CD8-positive, alpha-beta memory T cell (primary cell): ENCODE measurements around the gene AKR7A3. TPM values are rescaled to one million over a fixed set of nuclear protein-coding genes. Genes with fewer than 3 reads are reported as not detected.
"Not testable (repeated sequence)": the region's sequence is repeated elsewhere in the genome, so short reads cannot be mapped to it uniquely, and the experiment has no call there.

Source experiments
- CTCF ChIA-PET: fragments of 350-600 bp; sonication (Branson Sonifier 250); formaldehyde crosslinking; loops from one replicate; lab custom pipeline; 2021; ENCODE audit warnings: antibody characterized with exemption; lab: Charles Lee
- POLR2A ChIA-PET: fragments of 350-600 bp; sonication (Branson Sonifier 250); formaldehyde crosslinking; loops from one replicate; lab custom pipeline; 2021; ENCODE audit warnings: antibody characterized with exemption; lab: Charles Lee
- DNase-seq, 5 donors: peaks; one replicate each; pipeline versions ENCODE4 v3.0.0 to v3.0.0-alpha.2; 2020 to 2022; ENCODE audit warnings: mixed read lengths in 1 of 5
- H3K27ac ChIP-seq: one replicate; pipeline ENCODE4 v1.7.0; 2013; ENCODE audit warnings: low read depth, mild to moderate bottlenecking, low read length, moderate library complexity
- H3K27me3 ChIP-seq: 2 replicates; pipeline ENCODE4 v1.7.0; 2013; ENCODE audit warnings: low read length, mild to moderate bottlenecking; ENCODE audit not compliant: insufficient read depth, poor library complexity, severe bottlenecking
- H3K36me3 ChIP-seq: 2 replicates; pipeline ENCODE4 v1.7.0; 2013; ENCODE audit warnings: mild to moderate bottlenecking, low read length, moderate library complexity; ENCODE audit not compliant: insufficient read depth
- H3K4me1 ChIP-seq: 2 replicates; pipeline ENCODE4 v1.7.0; 2013; ENCODE audit warnings: mild to moderate bottlenecking, low read length, moderate library complexity; ENCODE audit not compliant: insufficient read depth
- H3K4me3 ChIP-seq: 2 replicates; pipeline ENCODE4 v1.7.0; 2013; ENCODE audit warnings: mild to moderate bottlenecking, low read length
- H3K9me3 ChIP-seq: 2 replicates; pipeline ENCODE4 v1.7.0; 2013; ENCODE audit warnings: mild to moderate bottlenecking, low read length
- H3K27ac Mint-ChIP-seq, 8 donors: one replicate each; pipeline ENCODE4 v1.8.0; 2020 to 2021; ENCODE audit warnings: mixed read lengths in 8 of 8, mild to moderate bottlenecking in 6 of 8, inconsistent platforms in 3 of 8, moderate library complexity in 3 of 8
- H3K27me3 Mint-ChIP-seq, 2 donors: one replicate each; pipeline ENCODE4 v1.8.0; 2020 to 2021; ENCODE audit warnings: mixed read lengths in 2 of 2, mild to moderate bottlenecking in 1 of 2, moderate library complexity in 1 of 2
- H3K36me3 Mint-ChIP-seq, 3 donors: one replicate each; pipeline ENCODE4 v1.8.0; 2020 to 2021; ENCODE audit warnings: mixed read lengths in 3 of 3, inconsistent platforms in 1 of 3, mild to moderate bottlenecking in 1 of 3
- H3K4me1 Mint-ChIP-seq, 3 donors: one replicate each; pipeline ENCODE4 v1.8.0; 2020 to 2021; ENCODE audit warnings: mixed read lengths in 3 of 3, inconsistent platforms in 1 of 3, mild to moderate bottlenecking in 1 of 3
- H3K4me3 Mint-ChIP-seq, 7 donors: one replicate each; pipeline ENCODE4 v1.8.0; 2020 to 2021; ENCODE audit warnings: mixed read lengths in 7 of 7, mild to moderate bottlenecking in 6 of 7, moderate library complexity in 4 of 7, inconsistent platforms in 2 of 7
- H3K9me3 Mint-ChIP-seq, 5 donors: one replicate each; pipeline ENCODE4 v1.8.0; 2020 to 2022; ENCODE audit warnings: mixed read lengths in 5 of 5, mild to moderate bottlenecking in 3 of 5, moderate library complexity in 2 of 5, inconsistent platforms in 1 of 5
- polyA plus RNA-seq: library from polyadenylated mRNA; unstranded; fragments of 300-500 nt; fragmentation: Illumina TruSeq; gene quantifications from one replicate; pipeline ENCODE4 v1.2.3, GENCODE V29; 2021
- total RNA-seq, 2 experiments: library from RNA; stranded (reverse); gene quantifications; one replicate each; pipeline ENCODE4 v1.2.3, GENCODE V29; 2021

Gene AKR7A3
- total RNA-seq (under 1 TPM; 0.29 to 0.50 TPM), polyA plus RNA-seq (not detected)

GRCh38 chr1:19288324-19289241 lies at the start of gene AKR7A3:
TSS of gene AKR7A3 (minus strand) at chr1:19288770. CDS start at chr1:19288709, 61 bp downstream.
- H3K4me1 ChIP-seq, POLR2A ChIA-PET, H3K27me3 ChIP-seq, H3K9me3 ChIP-seq, CTCF ChIA-PET, H3K27ac ChIP-seq, H3K36me3 ChIP-seq: not testable (repeated sequence)
- Mint-ChIP-seq H3K9me3 (peaks cover 5 to 10% (median 6%) of the 10 kb centered on the region in 5 donors), H3K4me3 (peak within 1 kb of the TSS; percentile 43 to 72 (median 67)), H3K4me1 (peaks cover 3 to 10% (median 6%) of the 10 kb centered on the region in 3 donors), H3K36me3 (peaks cover 0 to 15% (median 0%) of the 10 kb centered on the region in 3 donors), H3K27ac (peak within 1 kb of the TSS in 4 of 8 donors; percentile 36 to 54 (median 47)), H3K27me3 (peaks cover 0 to 22% of the 10 kb centered on the region in 2 donors)
- peak within 1 kb of the TSS; percentile 49 for H3K4me3 ChIP-seq
- peak; percentile 17 to 61 (median 40) for DNase-seq

- no peaks in the 10 kb centered on the region for H3K27me3 ChIP-seq
- ChIA-PET CTCF (no interaction called here), POLR2A (interaction anchor here (0.6 kb wide), 1 partner anchor 146 kb away, joined by 3 read pairs; no protein-coding TSS in a partner anchor)
- H3K4me3 Mint-ChIP-seq = no peak overlapping the region
- H3K36me3 Mint-ChIP-seq = peaks cover 0 to 57% (median 6%) of the 10 kb centered on the region in 3 donors
- peaks cover 22% of the 10 kb centered on the region for H3K36me3 ChIP-seq
- no peak for DNase-seq
- no peak overlapping the region for H3K27ac ChIP-seq
- no peaks in the 10 kb centered on the region for H3K9me3 Mint-ChIP-seq
- peaks cover 0 to 1% of the 10 kb centered on the region in 2 donors for H3K27me3 Mint-ChIP-seq
- peaks cover 2 to 14% (median 5%) of the 10 kb centered on the region in 3 donors for H3K4me1 Mint-ChIP-seq
- no peak overlapping the region for H3K27ac Mint-ChIP-seq
- H3K4me1 ChIP-seq = no peaks in the 10 kb centered on the region
- H3K4me3 ChIP-seq = no peak overlapping the region
- H3K9me3 ChIP-seq = no peaks in the 10 kb centered on the region
These were observed 49.8 kb upstream of the AKR7A3 start for GRCh38 chr1:19338323-19338762.

- Histone ChIP-seq H3K27ac (no peak overlapping the region), H3K4me1 (no peaks in the 10 kb centered on the region), H3K9me3 (no peaks in the 10 kb centered on the region), H3K27me3 (no peaks in the 10 kb centered on the region), H3K36me3 (peaks cover 22% of the 10 kb centered on the region), H3K4me3 (no peak overlapping the region)
- peaks cover 0 to 48% (median 6%) of the 10 kb centered on the region in 3 donors for H3K36me3 Mint-ChIP-seq
- H3K9me3 Mint-ChIP-seq = no peaks in the 10 kb centered on the region
- ChIA-PET CTCF (no interaction called here), POLR2A (no interaction called here)
- no peaks in the 10 kb centered on the region for H3K27me3 Mint-ChIP-seq
- H3K27ac Mint-ChIP-seq = peak overlapping the region in 4 of 8 donors; percentile 16 to 87 (median 69)
- DNase-seq = no peak
- H3K4me1 Mint-ChIP-seq = peaks cover 0 to 10% (median 5%) of the 10 kb centered on the region in 3 donors
- peak overlapping the region in 1 of 7 donors; percentile 11 for H3K4me3 Mint-ChIP-seq
These were observed 48.7 kb upstream of the AKR7A3 start for GRCh38 chr1:19337289-19337688.

- Mint-ChIP-seq H3K9me3 (no peaks in the 10 kb centered on the region), H3K36me3 (peaks cover 0 to 41% (median 6%) of the 10 kb centered on the region in 3 donors), H3K27ac (peak overlapping the region in 4 of 8 donors; percentile 16 to 77 (median 34)), H3K4me1 (peaks cover 0 to 5% (median 3%) of the 10 kb centered on the region in 3 donors), H3K27me3 (no peaks in the 10 kb centered on the region), H3K4me3 (no peak overlapping the region)
- DNase-seq = no peak
- H3K27ac ChIP-seq = no peak overlapping the region
- ChIA-PET CTCF (no interaction called here), POLR2A (no interaction called here)
- H3K4me1 ChIP-seq = no peaks in the 10 kb centered on the region
- no peak overlapping the region for H3K4me3 ChIP-seq
- H3K27me3 ChIP-seq = no peaks in the 10 kb centered on the region
- peaks cover 22% of the 10 kb centered on the region for H3K36me3 ChIP-seq
- H3K9me3 ChIP-seq = no peaks in the 10 kb centered on the region
These were observed 48.0 kb upstream of the AKR7A3 start for GRCh38 chr1:19336543-19336942.

- H3K27ac ChIP-seq = no peak overlapping the region
- no peaks in the 10 kb centered on the region for H3K9me3 ChIP-seq
- DNase-seq = no peak
- Mint-ChIP-seq H3K36me3 (peaks cover 0 to 15% (median 2%) of the 10 kb centered on the region in 3 donors), H3K27me3 (no peaks in the 10 kb centered on the region), H3K9me3 (no peaks in the 10 kb centered on the region), H3K4me3 (no peak overlapping the region), H3K27ac (peak overlapping the region in 2 of 8 donors; percentile 56 to 81), H3K4me1 (peaks cover 0 to 1% (median 0%) of the 10 kb centered on the region in 3 donors)
- no peaks in the 10 kb centered on the region for H3K4me1 ChIP-seq
- CTCF ChIA-PET = no interaction called here
- no peaks in the 10 kb centered on the region for H3K27me3 ChIP-seq
- no peak overlapping the region for H3K4me3 ChIP-seq
- H3K36me3 ChIP-seq = no peaks in the 10 kb centered on the region
- POLR2A ChIA-PET = no interaction called here
These were observed 45.2 kb upstream of the AKR7A3 start for GRCh38 chr1:19333587-19334354.

GRCh38 chr1:19332832-19333231 lies 44.3 kb upstream of the AKR7A3 start:
- H3K4me1 ChIP-seq = no peaks in the 10 kb centered on the region
- no peak for DNase-seq
- H3K4me3 ChIP-seq = no peak overlapping the region
- Mint-ChIP-seq H3K9me3 (no peaks in the 10 kb centered on the region), H3K36me3 (peaks cover 0 to 10% (median 2%) of the 10 kb centered on the region in 3 donors), H3K4me1 (peaks cover 0 to 1% (median 0%) of the 10 kb centered on the region in 3 donors), H3K27ac (peak overlapping the region in 2 of 8 donors; percentile 21 to 56), H3K27me3 (no peaks in the 10 kb centered on the region), H3K4me3 (no peak overlapping the region)
- no peaks in the 10 kb centered on the region for H3K36me3 ChIP-seq
- no peak overlapping the region for H3K27ac ChIP-seq
- CTCF ChIA-PET = no interaction called here
- POLR2A ChIA-PET = no interaction called here
- no peaks in the 10 kb centered on the region for H3K27me3 ChIP-seq
- no peaks in the 10 kb centered on the region for H3K9me3 ChIP-seq

GRCh38 chr1:19331262-19331878 lies 42.8 kb upstream of the AKR7A3 start:
- H3K4me1 Mint-ChIP-seq = peaks cover 0 to 1% (median 0%) of the 10 kb centered on the region in 3 donors
- no peaks in the 10 kb centered on the region for H3K9me3 ChIP-seq
- H3K36me3 Mint-ChIP-seq = peaks cover 0 to 10% (median 4%) of the 10 kb centered on the region in 3 donors
- no peaks in the 10 kb centered on the region for H3K9me3 Mint-ChIP-seq
- H3K4me3 ChIP-seq = no peak overlapping the region
- H3K4me3 Mint-ChIP-seq = no peak overlapping the region
- H3K4me1 ChIP-seq = no peaks in the 10 kb centered on the region
- CTCF ChIA-PET = no interaction called here
- POLR2A ChIA-PET = no interaction called here
- DNase-seq = no peak
- H3K27me3 ChIP-seq = no peaks in the 10 kb centered on the region
- H3K36me3 ChIP-seq = no peaks in the 10 kb centered on the region
- peaks cover 0 to 3% of the 10 kb centered on the region in 2 donors for H3K27me3 Mint-ChIP-seq
- H3K27ac Mint-ChIP-seq = no peak overlapping the region
- H3K27ac ChIP-seq = no peak overlapping the region
